Measurements from ENCODE around the gene BOD1. TPM values are rescaled to one million over a fixed set of nuclear protein-coding genes. Genes with fewer than 3 reads are reported as not detected.

BOD1 gene
- total and polyA plus RNA-seq, 2 of the 8 experiments (the other 6 are each of a cell fraction or from before 2014, with no cell fraction given) = 107 to 149 TPM

DNA sequence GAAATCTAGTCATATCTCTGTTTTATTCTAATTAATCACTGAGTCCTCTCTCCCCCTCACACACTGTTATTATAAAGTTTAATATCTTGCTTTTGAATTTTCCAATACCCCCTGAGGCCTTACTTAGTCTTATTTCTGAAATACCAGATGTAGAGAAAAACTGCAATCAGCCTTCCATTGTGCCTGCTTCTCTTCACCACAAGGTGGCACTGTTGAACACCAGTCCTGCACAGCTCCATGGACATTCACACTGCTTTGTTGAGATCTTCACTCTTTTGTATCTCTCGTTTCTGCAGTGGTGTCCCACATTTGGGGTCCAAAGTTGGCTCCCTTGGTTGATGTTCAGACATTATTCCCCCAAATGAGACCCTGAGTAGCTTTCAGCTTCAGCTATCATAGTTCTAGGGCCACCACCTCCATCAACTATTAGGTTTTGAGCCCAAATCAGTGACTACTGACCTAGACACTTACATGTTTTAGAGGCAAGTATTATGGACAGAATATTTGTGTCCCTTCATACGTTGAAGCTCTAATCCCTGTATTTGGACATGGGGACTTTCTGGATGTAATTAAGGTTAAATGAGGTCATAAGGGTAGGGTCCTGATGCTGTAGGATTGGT, 24.3 kb downstream of the BOD1 start (continued):
- TF ChIP-seq E2F6 (IDR thresholded peaks at IDR 0.05) (no peak), NANOG (IDR thresholded peaks at IDR 0.05; ENCODE audit: insufficient read depth, low read depth, low read length, poor library complexity, severe bottlenecking) (no peak), SIN3A (conservative IDR thresholded peaks at IDR 0.05 in 1 of 2, IDR thresholded peaks at IDR 0.05 in 1 of 2; ENCODE audit: low read depth in 1 of 2, low read length in 2 of 2) (no peak), RAD21 (IDR thresholded peaks at IDR 0.05 in 1 of 2, conservative IDR thresholded peaks at IDR 0.05 in 1 of 2; ENCODE audit: low read depth in 2 of 2, low read length in 2 of 2) (peak; percentile 78 to 79)

Measured in H1 (cell line).